ACHN (cell line): Measurements from ENCODE around the gene TDP2.
"Not testable (repeated sequence)": the region's sequence is repeated elsewhere in the genome, so short reads cannot be mapped to it uniquely, and the experiment has no call there.

Experiments
- DNase-seq: peaks from one replicate; pipeline ENCODE4 v3.0.0-alpha.2; 2015
- in situ Hi-C: cut with HindIII; loops from 2 replicates; pipeline ENCODE4 v1.10.0; 2017; ENCODE audit warnings: low sequenced_read_pairs, low pct_ligation_motif_present, low pct_unique_long_range_greater_than_20kb

The TDP2 gene, protein sequence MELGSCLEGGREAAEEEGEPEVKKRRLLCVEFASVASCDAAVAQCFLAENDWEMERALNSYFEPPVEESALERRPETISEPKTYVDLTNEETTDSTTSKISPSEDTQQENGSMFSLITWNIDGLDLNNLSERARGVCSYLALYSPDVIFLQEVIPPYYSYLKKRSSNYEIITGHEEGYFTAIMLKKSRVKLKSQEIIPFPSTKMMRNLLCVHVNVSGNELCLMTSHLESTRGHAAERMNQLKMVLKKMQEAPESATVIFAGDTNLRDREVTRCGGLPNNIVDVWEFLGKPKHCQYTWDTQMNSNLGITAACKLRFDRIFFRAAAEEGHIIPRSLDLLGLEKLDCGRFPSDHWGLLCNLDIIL

DNA sequence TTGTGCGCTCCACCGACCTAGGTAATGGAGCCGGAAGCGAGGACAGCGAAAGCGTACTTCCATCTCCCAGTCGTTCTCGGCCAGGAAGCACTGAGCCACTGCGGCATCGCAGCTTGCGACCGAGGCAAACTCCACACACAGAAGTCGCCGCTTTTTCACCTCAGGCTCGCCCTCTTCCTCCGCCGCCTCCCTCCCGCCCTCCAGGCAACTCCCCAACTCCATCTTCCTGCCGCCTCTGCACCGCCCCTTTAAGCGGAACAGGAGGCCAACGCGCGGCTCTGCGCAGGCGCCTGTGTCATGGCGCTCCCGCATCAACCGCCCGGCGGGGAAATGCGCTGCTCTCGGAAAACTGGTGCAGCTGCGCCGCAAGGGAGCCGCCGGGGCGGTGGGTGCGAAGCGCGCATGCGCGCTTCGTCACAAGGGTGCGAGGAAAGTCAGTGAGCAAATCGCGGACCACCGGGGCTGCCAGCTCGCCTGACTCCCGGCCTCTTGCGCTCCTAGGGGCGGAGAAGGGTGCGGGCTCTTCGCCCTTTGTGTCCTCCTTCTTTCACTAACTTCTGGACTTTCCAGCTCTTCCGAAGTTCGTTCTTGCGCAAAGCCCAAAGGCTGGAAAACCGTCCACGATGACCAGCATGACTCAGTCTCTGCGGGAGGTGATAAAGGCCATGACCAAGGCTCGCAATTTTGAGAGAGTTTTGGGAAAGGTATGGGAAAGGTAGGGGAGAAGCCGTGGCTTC is at the start of gene TDP2, which contains the start of gene ACOT13:
TSS of gene TDP2 (minus strand) at position 259 of the 737 bp plus-strand sequence. CDS start at position 222, 37 bp downstream.
TSS of gene ACOT13 (plus strand) at position 437 of the 737 bp plus-strand sequence. CDS start at position 624, 187 bp downstream.
- DNase-seq = peak; percentile 94
- in situ Hi-C loops = no loop called here

DNA sequence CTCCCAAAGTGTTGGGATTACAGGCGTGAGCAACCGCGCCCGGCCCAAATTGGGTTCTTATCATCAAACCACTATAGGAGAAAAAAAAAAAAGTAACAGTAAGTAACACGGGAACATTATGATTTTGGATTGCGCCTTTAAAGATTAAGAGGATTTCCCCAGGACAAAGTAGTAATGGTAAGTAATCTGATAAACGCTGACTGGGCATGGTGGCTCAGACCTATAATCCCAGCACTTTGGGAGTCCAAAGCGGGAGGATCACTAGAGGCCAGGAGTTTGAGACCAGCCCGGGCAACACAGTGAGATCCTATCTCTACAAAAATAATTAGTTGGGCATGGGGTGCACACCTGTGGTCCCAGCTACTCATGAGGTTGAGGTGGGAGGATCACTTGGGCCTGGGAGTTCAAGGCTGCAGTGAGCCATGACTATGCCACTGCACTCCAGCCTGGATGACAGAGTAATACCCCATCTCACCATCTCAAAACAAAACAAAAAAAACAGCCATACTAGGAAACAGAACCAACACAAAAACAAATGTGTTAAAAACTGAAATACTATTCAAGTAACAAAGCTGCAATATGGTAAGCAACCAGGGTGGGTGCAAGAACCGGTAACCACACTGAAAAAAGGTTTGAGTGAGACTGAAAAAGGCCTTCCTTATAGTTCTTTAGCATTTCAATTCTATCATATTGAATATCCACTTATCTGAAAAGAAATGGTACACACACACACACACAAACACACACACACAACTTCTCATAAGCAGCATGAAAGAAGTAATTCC is 44.0 kb upstream of the TDP2 start:
- in situ Hi-C loops = no loop called here
- no peak for DNase-seq

DNA sequence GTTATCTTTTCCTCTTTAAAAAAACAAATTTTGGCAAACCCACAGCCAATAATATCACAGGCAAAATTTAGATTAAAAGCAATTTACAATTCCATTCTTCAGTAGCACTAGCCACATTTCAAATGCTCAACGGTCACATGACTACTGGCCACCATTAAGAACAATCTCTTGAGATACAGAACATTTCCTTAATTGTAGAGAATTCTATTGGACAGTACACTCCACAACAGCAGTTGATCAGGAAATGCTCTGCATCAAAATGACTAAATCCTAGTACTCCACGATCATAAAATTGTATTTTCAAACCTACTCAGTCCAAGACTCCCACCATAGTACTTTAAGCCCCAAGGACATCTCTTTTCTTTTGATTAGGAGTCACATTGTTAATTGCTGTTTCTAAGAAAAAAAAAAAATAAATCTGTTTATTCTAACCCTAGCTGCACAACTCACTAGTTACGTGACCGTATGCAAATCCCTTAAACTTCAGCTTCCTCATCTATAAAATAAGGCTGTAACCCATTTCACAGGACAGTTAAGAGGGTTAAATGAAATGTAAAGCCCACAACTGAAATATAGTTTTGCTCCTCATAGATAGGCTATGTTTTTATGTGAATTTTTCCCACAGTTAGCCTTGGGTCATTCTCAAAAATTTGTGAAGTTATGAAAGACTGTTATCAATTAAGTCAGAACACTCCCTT is 42.5 kb upstream of the TDP2 start:
- in situ Hi-C loops = no loop called here
- DNase-seq = no peak

DNA sequence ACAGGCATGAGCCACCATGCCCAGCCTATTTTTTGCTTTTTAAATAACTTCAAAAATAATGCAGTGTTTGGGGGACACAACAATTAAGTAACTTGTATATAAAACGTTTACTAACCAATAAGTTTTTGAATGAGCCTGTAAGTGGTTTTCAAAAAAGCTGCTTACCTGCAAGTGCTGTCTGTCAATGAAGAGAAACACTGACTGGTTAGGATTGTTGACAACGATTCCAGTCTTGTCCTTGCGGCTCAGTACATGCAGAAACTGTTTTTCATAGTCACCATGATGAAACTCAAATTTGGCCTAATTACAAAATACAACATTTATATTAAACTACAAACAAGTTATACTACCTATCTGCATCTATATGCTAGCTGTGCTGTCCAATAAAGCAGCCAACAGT is 41.9 kb upstream of the TDP2 start:
- in situ Hi-C loops = no loop called here
- no peak for DNase-seq

DNA sequence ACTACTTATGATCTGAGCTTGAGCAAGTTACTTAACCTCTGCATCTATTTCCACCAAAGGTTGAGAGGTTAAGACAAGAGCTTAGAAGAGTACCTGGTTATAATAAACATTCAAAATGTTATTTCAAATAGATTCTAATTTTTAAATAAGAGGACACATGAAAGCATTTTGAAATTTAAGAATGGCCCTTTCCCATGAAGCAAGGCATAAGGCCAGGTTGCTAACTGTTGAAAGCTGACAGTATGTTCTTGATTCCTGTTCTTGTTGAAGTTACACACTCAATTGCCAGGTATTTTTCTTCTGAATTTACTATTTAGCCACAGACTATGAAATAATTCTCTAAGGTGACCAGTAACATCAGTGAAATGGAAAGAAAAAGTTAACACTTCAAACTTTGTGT is 37.8 kb upstream of the TDP2 start:
- in situ Hi-C loops = no loop called here
- DNase-seq = no peak

DNA sequence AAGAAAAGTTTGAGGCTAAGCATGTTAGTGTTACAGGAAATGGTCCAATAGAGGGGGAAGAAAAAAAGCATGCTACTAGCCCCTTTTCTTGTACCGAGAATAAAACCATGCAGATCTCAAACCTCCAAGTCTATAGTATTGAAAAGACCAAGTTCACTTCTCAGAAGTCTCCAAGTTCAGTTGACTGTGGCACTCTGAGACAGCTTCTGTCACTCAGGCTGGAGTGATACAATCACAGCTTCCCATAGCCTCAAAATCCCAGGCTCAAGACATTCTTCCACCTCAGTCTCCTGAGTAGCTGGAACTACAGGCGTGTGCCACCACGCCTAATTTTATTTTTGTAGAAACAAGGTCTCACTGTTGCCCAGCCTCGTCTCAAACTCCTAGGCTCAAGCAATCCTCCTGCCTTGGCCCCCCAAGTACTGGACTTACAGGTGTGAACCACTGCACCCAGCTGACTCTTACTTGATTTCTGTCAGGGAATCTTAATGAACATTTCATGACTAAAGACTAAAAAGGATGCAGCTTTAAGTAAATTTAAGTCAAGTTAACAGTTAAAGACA is 36.1 kb upstream of the TDP2 start:
- DNase-seq = no peak
- in situ Hi-C loops = no loop called here

DNA sequence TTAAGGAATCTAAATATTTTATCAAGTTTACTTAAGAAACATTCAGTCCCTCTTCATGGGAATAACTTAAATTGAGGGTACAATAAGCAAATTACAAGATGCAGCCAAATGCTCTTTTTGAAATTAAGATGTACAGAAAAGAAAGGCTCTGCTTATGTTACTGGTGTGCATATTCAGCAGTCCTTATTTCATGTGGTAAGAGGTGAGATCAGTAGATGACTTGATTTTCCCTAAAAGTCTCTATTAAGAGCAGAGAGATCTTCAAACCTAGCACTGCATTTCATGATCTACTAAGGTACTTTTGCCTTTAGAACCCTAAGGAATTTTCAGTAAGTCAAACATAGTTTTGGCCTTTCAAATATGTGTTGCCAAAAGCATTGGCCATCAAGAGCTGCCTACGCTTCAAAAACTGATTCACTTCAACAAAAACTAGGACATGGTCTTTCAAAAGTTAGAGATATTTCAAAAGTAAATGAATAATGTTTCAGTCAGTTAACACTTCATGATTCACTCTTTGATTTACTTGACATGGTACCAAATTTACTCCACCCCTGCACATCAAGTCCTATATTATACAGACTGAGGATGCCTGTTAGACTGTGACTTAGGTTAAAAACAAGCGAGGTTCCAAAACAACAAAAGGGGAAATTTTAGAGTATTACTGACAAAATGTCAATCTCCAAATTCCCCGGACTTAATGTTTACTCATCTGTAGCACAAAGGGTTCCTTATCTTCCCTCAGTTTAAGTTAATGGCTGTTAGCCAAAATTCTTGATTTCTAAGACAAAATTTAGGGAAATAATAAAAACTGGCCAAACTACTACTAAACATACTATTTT is 33.0 kb upstream of the TDP2 start:
- DNase-seq = no peak
- in situ Hi-C loops = no loop called here

DNA sequence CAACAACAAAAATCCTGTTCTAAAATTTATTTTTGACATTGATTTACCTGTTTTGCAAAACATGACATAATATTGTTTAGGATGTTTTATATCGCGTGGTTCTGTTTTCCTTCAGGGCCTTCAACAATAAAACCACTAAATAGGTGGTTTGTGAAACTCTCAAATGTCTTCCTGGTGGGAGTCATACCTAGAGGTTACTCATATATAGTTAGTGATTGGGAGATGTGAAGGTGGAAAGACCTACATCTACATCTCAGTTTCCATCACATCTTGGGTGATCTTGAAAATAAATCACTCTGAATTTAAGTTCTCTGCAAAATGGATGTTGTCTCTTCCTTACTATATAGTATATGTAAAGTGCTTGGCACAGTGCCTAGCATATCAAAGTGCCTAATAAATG is 29.4 kb upstream of the TDP2 start:
- in situ Hi-C loops = no loop called here
- no peak for DNase-seq

DNA sequence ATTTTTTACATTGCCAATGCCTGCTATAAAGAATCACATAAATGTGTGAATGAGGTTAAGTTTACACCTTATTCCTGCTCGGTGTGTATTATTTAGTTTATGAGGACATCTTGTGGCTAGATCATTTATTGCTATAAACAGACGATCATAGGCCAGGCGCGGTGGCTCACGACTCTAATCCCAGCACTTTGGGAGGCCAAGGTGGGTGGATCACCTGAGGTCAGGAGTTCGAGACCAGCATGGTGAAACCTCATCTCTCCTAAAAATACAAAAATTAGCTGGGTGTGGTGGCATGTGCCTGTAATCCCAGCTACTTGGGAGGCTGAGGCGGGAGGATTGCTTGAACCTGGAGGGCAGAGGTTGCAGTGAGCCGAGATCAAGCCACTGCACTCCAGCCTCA is 28.9 kb upstream of the TDP2 start:
- peak; percentile 58 for DNase-seq
- in situ Hi-C loops = not testable (repeated sequence)

DNA sequence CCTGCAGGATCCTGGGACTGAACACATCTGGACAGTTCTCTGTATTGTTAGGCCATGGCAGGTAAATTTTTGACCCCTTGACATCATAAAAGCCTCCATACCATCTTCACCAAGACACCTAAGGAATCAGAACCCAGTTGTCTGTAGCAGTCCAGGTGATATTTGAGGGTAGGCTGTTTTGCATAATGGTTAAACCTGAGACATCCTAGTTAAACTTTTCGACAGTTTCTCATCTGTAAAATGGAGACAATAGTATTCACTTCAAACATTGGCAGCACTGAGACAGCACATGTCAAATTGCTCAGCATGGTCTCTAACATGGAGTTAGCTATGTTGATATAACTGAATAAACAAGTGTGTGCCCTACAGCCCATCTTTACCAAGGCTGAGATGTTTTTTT is 27.5 kb upstream of the TDP2 start:
- in situ Hi-C loops = no loop called here
- no peak for DNase-seq

DNA sequence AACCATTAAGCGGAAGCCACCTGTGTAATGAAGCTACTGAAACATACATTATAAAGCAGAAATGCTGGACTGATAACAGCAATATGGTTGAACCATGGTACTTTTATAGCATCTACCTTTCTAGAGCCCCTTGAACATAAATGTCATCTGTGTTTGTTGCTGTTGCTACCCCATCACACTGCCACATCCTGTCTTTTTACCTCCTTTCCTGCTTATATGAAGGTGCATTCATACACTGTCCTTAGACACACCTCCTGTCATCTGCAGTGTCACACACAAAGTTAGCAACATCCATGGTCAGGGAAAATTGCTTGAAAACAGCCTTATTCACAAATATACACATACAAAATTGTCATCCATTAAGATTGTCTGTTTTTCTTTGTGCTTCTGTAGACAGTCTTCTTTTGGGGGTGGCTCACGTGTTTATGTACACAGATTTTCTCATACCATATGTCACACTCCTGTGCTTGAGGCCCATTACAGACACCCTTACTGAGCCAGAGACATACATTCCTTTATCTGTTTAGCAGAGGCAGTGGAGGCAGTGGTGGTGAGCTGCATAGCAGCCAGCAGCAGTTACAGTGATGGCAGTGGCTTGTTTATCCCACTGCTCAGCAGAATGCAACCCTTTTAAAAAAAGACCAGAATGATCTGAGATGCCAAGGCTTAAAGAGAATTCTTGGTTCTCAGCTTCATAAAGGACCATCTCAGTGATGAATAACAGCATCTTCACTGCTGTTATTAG is 26.3 kb upstream of the TDP2 start:
- DNase-seq = no peak
- in situ Hi-C loops = no loop called here

DNA sequence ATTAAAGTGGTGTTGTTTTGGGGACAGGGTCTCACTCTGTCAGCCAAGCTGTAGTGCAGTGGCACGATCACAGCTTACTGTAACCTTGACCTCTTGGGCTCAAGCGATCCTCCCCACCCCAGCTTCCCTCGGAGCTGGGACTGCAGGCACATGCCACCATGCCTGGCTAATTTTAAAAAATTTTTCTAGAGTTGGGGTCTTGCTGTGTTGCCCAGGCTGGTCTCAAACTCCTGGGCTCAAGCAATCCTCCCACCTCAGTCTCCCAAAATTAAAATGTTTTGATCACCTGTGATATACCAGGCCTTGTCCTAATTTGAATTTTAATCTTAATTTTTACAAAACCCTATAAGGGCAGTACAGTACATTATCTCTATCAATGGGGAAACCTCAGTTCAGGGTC is 25.7 kb upstream of the TDP2 start:
- DNase-seq = no peak
- in situ Hi-C loops = no loop called here

DNA sequence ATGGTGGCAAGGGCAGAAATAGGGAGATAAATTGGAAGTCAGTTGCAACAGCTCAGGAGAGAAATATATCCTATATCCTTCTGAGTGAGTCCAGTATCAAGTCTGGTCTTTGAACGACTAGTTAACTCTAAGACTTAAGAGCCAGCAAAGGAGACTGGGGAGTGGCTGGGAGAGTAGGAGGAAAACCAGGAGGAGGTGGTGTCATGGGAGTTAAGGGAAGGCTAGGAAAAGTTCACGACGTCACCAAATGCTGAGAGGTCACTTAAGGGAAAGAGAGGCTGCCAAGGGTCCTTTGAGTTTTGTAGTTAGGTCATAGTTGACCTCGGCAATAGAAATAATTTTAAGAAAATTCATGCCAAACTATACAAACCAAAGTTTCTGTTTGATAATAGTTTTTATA is 25.3 kb upstream of the TDP2 start:
- no peak for DNase-seq
- in situ Hi-C loops = no loop called here

DNA sequence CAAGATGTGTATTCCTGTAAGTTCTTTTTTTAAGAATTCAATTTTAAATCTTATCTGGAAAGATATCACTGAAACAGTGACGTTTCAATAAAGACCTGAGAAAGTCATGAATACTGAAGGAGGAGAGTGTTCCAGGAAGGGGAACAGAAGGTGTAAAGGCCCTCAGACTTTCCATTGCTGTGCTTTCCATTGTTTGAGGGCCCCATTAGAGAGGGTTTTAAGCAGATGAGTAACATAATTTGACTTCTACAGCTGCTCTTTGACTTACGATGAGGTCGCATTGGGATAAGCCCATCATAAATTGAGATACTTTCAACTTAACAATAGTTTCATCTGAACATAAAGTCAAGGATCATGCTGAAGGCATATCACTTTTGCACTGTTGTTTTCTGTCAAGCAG is 24.9 kb upstream of the TDP2 start:
- no peak for DNase-seq
- in situ Hi-C loops = no loop called here

DNA sequence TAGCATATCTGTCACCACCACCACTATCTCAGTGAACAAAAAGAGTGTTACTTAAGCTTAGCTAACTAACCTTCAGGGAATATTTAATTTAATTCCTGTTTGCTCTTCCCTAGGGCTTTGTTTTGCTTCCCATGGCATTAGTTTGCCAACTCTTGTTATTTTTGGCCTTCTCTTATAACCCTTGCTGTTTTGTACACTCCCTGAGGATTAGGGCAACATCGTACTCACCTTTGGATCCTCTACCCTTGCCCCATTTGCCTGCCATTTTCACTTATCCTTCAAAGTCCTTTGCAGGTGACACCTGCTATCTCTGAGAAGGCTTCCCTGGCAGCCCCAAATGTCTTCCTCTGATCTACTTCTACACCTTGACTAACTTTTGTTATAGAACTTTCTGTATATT is 23.9 kb upstream of the TDP2 start:
- no peak for DNase-seq
- in situ Hi-C loops = no loop called here

DNA sequence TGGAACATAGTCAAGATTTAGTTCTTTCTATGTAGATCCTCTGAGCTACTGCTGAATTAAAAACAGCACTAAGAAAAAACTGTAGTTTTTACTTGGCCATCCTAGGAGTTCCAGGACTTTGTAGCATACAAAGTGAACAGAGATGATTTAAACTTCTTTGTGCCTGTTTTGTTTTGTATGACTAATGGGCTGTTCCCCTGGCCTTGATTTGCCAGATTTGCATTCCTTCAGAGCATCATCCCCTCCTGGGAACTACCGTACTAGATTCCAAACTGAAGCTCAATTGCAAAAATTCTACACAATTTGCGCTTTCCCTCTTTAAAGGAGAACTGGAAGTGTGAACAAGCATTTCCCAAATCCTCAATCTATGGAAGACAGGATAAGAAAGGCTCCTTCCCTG is 23.3 kb upstream of the TDP2 start:
- in situ Hi-C loops = no loop called here
- DNase-seq = no peak

DNA sequence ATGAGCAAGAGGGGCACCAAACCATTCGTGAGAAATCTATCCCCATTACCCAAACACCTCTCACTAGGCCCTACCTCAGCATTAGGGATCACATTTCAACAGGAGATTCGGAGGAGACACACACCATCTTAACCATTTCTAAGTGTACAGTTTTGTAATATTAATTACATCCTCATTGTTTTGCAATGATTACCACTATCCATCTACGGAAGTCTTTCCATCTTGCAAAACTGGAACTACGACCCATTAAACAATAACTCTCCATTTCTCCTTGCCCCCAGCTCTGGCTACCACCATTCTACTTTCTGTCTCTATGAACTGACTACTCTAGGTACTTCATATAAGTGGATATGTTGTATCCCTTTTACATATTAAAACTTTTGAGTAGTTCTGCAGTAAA is 20.2 kb upstream of the TDP2 start:
- DNase-seq = no peak
- in situ Hi-C loops = no loop called here
